DMS79 (cell line): ENCODE measurements around the gene WDR83.
"Not testable (repeated sequence)": the region's sequence is repeated elsewhere in the genome, so short reads cannot be mapped to it uniquely, and the experiment has no call there.

ENCODE experiments used
- DNase-seq: peaks from one replicate; lab custom pipeline; 2025; lab: John Stamatoyannopoulos, UW

Gene WDR83

DNA sequence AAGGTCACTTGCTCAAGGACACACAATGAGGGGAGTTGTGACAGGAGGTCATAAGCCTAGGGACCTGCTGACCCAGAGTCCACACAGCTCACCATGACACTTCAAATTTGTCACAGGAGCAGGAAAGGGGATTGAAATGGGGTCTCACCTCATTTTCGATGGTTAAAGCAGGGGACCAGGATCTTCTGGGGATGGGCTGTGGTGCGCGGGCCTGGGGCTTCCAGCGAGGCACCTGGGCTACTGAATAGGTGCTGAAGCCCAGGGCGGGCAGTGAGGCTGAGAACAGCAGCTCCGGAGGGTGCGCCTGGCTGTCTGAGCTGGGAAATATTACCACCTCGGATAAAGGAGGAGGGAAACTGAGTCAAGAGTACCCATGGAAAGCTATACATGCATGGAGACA lies 11.1 kb upstream of the WDR83 start:
- DNase-seq, result no peak

DNA sequence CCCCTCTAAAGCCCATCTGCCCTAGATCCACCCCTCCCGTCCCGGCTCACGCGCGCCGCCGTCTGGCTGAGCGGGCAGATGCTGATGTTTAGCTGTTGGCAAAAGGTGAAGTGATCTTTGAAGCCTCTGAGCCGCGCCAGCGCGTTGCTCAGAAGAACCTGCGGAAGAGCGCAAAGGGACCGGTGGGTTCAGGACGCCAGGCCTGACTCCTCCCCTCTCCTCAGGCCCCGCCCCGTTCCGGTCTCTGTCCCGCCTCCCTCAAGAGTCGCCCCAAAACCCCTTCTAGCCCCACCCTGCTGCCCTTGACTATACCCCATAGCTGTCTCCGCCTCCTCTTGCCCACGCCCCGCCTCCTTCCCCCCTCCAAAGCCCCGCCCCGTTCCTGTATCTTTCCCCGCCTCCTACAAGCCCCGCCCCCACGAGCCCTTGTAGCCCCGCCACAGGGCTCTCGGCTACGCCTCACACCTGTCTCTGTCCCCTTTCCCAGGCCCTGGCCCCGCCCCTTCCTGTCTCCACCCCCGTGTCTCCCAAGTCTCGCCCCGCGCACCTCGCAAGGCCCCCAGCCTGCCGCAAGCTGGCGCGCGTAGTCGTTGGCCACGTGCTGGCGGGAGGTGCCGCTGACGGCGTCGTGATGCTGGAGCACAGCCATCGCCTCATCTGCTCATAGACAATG lies 9.6 kb upstream of the WDR83 start:
- DNase-seq, result no peak

DNA sequence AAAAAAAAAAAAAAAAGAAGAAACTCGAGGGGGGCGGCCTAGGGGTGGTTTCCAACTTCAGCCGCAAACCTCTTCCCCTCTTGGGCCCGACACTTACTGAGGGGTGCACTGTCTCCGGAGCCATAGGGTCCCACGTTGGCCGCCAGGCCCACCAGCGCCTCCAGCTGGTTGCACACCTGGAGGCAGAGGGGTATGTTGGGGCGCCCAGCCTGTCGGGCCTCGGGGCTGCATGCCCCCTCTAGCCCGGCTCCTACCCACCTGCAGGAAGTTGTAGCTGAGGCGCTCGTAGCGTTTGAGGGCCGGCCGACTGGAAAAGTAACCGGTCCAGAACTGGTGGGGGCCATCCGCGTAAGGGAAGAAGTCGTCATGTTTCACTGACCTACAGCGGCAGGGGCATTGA lies 8.6 kb upstream of the WDR83 start:
- no peak for DNase-seq

DNA sequence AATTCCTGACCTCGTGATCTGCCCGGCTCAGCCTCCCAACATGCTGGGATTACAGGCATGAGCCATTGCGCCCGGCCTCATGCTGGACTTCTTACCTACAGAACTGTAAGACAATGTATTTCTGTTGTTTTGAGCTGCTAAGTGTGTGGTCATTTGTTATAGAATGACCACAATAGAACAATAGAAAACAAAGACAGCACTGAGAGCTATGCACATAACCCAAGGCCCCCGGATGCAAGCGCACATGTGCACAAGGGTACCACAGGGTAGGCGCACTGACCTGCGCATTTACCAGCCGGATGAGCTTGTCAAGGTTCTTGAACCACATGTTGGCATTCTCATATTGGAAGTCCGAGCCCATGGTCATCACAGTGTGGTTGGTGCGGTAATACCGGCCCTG lies 5.6 kb upstream of the WDR83 start:
- no peak for DNase-seq

DNA sequence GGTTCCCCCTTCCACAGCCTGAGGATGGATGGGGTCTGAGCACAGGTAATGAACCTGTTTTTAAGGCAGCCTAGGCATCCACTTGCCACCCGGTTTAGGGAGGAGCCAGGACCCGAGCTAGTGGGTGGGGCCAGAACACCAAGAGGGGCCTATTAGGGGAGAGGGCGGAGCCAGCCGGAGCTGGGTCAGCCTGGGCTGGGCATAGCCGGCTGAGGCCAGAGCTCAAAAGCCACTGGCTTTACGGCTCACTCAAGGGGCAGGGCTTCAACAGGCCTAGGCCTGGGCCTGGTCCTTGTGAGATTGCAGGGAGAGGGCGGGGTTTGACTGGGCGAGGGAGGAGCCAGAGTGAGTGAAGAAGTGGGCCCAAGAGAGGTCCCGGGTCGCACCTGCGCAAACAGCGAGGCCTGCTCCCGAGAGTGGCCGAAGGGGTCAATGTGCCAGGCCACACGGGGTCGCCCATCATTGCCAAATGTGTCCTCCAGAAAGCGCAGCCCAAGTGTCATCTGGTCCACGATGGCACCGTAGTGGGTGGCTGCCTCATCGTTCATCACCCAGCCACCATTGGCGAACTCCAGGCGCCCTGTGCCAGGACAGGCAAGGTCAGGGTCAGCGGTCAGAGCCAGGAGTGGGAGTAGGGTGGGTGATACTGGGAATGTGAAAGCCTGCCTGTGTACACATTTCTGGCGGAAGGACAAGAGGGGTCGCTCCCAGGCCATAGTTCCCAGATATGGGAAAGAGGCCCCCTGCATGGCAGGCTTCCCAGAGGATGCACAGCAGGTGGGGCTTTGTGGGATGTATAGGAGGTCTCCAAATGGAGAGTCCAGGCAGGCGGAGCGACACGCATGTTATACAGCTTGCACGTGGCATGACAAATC lies 2.0 kb upstream of the WDR83 start:
- no peak for DNase-seq

DNA sequence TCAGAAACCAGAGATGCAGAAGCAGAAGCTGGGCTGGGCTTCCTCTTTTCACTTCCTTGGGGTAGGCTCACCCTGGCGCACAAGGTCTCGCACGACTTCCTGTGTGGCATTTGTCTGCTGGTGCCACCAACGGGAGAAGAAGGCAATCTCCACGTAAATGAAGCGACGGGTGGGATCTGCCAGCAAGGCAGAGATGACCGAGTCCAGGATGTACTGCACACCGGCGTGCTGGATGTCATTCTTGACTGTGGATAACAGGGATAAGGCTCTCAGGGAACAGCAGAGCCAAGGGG lies 1.4 kb upstream of the WDR83 start:
- DNase-seq, result no peak

DNA sequence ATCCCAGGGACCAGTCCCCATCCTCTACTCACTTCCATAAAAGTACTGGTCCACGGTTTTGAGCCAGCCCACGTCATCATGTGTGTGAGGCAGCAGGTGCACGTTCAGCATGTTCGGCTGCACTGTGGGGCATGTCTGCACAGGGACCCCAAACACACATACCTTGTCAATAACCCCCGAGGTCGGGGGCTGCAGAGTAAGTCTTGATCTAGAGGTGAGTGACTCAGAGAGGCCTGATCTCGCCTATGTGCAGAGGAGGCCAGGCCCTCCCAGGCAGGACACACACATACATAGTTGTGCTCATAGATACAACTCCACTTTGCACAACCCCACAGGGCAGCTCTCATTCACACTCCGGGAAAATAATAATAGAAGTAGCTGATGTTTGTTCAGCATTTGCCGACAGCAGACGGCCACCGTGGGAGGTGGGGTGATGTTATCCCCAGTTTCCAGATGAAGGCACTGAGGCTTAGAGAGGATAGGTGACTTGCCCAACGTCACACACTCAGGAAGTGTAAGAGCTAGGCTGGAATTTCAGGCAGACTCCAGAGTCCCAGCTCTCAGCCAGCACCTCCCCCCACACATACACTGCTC lies 839 bp upstream of the WDR83 start:
- no peak for DNase-seq

DNA sequence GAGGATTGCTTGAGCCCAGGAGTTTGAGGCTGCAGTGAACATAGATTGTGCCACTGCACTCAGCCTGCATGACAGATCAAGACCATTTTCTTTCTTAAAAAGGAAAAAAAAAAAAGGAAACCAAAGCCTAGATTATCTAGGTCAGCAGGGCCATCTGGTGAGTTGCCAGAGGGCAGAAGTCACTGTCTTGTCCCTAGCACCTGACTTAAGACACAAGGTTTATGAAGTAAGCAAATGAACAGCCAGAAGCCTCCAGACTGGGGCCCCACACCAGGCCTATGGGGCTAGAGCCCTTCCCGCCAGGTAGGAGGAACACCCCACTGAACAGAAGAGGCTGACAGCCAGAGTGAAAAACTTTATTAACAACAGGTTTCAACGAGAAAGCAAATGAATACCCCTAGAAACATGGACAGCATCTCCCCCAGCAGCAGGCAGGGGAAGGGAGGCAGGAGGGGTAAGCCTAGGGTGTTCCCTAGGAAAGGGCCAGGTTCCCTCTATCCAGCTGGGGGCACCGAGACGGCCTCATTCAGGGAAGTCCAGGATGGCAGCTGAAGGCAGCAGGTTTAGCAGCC lies 1.2 kb downstream of the WDR83 start:
- no peak for DNase-seq

DNA sequence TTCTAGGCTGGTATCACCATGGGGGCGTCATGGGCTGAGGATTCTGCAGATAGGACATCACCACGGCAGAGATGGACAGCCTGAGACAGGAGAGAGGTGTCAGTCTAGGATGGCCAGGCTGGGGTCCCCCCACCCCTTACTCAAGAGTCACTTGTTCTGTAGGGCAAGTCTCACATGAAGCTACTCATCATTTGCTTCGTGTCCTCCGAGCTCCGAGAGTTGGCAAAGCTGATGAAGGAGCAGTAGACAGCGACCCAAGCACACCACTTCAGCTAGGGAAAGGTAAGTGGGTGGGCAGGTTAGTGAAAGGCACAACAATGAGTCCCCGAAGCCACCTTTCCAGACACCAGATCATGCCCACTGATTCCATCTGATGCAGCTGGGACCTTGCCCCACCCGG lies 1.7 kb downstream of the WDR83 start:
- DNase-seq, result no peak

DNA sequence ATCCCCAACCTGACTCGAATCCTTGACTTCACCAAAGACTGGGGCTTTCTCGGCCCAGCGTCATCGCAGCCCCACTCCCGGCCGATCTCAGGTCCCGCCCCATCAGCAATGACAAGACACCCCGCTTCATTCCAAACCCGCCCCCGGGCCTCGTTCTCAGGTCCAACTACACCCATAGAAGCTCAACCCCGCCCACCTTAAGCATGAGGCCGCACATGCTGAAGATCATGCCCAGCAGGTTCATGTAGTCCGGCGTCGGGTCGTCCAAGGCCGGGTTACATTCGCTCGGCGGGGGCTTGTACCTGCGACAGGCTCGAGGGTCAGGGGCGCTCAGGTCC lies 2.3 kb downstream of the WDR83 start:
- DNase-seq, result no peak

DNA sequence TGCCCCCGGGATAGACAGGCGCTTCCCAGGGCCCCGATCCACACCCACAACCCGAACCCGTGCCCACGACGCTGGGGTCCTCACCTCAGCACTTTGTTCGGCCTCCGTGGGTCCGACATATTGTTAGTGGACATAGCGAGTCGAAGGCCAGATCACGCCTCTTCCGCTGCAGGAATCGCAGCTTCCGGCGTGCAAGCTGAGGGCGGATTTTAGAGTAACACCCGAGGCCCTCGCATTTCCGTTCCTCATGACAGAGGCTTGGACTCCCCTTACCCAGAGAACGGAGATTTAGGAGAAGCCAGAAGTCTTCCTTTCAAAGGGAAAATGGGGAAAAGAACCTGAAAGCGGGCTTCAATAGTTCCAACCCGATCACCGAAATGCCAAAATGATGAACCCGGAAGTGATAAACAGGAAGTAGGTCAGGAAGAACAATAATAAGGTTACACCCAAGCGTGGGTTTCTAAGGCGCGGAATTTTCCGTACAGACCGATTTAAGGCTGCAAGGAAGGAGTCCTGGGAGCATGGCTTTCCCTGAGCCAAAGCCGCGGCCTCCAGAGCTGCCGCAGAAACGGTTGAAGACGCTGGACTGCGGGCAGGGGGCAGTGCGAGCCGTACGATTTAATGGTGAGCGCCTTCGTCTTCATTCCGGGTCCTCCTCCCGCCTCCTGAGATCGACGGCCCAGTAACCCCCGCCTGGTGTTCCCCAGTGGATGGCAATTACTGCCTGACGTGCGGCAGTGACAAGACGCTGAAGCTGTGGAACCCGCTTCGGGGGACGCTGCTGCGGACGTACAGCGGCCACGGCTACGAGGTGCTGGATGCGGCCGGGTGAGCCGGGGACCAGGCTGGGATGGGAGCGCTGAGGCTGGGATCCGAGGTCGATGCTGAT lies 2.9 kb downstream of the WDR83 start:
- DNase-seq, result peak; percentile 54

DNA sequence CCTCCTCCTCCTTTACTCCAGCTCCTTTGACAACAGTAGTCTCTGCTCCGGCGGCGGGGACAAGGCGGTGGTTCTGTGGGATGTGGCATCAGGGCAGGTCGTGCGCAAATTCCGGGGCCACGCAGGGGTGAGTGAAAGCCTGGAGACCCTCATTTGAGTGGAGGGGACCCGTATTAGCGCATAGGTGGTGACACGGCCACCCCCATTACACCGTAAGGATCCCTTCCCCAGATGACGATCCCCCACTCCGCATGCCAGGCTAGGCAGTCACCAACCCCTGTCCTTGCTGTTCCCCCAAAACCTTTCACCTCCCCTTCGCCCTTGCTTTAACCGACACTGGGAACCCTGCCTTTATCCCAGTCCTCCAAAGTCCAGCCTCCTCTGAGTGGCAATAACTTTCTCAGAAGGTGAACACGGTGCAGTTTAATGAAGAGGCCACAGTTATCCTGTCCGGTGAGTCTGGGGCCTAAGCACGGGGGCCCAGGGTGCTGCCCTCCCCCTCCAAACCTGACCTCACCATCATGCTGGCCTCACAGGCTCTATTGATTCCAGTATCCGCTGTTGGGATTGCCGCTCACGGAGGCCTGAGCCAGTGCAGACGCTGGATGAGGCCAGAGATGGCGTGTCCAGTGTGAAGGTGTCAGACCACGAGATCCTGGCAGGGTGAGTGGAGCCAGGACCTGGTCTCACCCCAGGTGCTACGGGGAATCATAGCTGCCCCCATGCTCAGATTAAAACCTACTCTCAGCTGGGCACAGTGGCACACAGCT lies 3.7 kb downstream of the WDR83 start:
- DNase-seq, result no peak

DNA sequence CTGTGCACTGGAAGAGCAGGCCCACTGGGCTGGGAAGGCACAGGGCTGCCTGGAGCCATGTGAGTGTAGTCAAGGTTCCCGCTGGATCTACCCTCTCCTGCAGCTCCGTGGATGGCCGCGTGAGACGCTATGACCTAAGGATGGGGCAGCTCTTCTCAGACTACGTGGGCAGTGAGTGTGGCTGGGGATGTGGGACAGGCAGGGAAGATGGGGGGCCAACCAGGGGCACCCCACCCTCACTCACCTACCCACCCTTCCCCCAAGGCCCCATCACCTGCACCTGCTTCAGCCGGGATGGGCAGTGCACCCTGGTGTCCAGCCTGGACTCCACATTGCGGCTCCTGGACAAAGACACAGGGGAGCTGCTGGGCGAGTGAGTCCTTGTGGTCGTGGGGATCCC lies 6.1 kb downstream of the WDR83 start:
- DNase-seq, result no peak

DNA sequence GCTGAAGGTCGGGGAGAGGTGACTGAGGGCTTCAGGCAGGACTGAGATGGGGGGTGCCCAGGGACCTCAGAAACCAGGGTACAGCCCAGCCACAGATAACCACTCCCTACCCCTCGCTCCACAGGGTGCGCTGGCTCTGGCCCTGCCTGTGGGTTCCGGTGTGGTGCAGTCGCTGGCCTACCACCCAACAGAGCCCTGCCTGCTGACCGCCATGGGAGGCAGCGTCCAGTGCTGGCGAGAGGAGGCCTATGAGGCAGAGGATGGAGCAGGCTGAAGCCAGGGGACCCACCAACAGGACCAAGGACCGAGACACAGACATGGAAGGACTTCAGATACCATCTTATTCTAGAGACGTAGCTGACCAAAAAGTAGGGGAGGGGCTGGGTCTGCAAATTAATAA lies 8.8 kb downstream of the WDR83 start:
- DNase-seq, result no peak

DNA sequence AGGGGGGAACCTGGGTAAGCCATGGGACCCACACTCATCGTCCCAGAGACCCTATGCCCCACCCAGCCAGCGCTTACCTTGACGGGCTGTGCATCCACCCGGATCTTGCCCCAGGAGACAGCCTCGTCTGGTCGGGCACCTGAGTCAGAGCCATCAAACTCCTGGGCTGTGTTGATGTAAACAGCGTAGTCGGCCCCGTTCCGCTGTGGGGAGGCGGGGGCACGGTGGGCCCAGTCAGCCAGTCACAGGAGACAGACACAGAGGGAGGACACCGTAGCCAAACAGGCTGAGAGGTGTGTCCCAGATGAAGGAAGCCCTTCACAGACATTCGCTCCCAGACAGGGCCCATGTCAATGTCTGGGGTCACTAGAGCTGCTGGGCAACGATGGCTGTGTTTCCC lies 9.3 kb downstream of the WDR83 start:
- no peak for DNase-seq

DNA sequence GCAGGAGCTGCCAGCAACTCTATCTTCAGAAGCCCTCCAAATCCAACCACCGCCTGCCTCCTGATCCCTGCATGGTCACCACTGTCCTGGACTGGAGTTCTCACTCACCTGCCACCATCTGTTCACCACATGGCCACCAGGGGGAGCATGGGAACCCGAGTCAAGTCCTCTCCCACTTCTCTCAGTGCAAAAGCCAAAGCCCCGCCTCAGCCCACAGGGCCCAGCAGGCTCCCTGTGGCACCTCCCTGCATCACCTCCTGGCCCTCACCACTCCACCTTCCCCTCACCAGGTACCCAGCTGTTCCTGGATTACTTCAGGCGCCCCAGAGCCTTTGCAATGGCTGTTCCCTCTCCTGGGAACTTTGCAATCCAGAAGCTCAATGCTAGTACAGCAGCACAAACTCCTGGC lies 9.8 kb downstream of the WDR83 start:
- peak; percentile 45 for DNase-seq

DNA sequence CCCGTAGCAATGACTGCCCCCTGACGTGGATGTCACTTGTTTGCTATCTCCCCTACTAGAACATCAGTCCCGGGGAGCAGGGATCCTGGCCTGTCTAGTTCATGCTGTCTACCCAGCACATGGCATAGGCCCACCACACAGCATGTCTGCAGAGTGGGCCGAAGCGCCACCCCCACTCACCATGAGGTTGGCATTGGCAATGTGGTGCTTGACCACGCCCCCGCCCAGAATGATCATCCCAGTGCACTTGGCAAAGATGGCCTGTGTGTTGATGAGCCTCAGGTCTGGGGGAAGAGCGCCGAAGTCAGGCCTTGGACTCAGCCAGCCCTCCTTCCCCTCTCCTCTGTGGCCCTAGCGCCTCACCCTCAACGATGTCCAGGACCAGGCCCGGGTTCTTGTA lies 10.3 kb downstream of the WDR83 start:
- DNase-seq, result no peak

DNA sequence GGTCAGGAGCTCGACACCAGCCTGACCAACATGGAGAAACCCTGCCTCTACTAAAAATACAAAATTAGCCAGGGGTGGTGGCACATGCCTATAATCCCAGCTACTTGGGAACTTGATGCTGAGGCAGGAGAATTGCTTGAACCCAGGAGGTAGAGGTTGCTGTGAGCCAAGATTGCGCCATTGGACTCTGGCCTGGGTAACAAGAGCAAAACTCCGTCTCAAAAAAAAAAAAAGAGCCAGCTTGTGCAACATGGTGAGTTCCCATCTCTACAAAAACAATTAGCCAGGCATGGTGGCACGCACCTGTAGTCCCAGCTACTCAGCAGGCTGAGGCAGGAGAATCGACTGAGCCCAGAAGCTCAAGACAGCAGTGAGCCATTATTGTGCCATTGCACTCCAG lies 11.4 kb downstream of the WDR83 start:
- not testable (repeated sequence) for DNase-seq

DNA sequence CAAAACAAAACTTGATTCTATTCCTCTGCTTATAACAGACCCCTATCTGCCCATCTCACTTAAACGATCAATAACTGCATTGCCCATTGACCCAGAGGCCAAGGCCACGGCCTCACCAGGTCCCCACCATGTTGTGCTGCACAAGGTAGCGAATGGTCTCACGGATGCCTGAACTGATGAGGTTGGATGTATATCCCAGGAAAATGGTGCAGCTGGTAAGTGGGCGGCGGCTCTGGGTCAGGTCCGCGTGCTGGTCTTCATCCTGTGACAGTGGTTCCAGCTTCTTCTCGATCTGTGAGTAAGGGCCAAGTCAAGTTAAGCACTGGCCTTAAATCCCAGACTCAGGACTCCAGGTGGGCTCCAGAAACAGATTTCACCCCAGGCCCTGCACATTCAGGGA lies 13.4 kb downstream of the WDR83 start:
- DNase-seq, result no peak

DNA sequence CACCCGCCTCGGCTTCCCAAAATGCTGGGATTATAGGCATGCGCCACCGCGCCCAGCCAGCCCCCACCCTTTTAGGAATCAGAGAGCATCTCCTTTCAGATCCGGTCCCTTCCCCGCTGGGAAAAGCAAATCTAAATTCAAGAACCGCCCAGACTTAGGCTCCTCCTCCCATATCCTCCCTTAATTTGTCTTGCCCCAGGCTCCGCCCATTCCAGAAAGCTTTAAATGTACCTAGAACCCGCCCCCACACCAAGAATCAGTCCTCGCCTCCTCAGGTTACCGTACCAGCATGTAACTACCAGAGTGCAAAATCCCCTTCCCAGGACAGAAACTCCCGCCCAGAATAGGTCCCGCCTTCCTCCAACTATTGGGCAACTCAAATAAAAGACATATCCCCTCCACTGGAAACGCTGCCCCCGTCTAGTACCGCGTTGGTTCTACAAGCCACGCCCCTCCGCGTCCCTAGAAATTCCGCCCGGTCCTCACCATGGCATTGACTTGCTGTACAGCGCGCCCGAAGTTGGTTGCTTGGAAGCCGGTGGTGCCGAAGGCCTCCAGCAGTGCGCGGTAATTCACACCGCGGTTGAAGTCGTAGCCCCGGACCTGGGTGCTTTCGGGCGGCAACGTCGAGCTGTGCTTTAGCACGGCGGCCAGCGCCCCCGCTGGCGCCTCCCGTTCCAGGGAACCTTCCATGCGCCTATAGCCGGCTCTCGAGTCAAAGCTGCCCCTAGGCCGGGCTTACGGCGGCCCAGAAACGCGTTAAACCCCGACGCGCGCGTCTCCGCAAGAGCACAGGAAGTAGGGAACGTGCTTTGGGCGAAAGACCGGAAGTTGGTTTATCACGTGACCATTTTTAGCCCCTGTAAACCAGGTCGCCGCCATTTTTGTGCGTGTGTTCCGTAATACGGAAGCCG lies 14.7 kb downstream of the WDR83 start, which contains the start of gene DHPS:
TSS of gene DHPS (minus strand) at position 807 of the 914 bp plus-strand sequence. CDS start at position 693, 114 bp downstream.
- DNase-seq, result peak; percentile 96
